ENCODE data around the gene BFSP2.

Gene BFSP2

GRCh38 chr3:133426721-133427120, 26.9 kb downstream of the BFSP2 start:
- no peak overlapping the region for H3K4me3 ChIP-seq (replicated peaks in 1 of 2; ENCODE audit: low read depth in 2 of 2, low read length in 2 of 2)
- TF ChIP-seq CTCF (IDR thresholded peaks at IDR 0.05; ENCODE audit: low read depth, low read length): no peak
- DNase-seq (ENCODE audit: low read depth in 2 of 2): peak; percentile 55 to 85

- TF ChIP-seq CTCF (IDR thresholded peaks at IDR 0.05; ENCODE audit: low read depth, low read length): no peak
- DNase-seq (ENCODE audit: low read depth in 2 of 2): no peak
- H3K4me3 ChIP-seq (replicated peaks in 1 of 2; ENCODE audit: low read depth in 2 of 2, low read length in 2 of 2): no peak overlapping the region
Observed at GRCh38 chr3:133428552-133428951, 28.7 kb downstream of the BFSP2 start.

GRCh38 chr3:133429063-133429462, 29.2 kb downstream of the BFSP2 start:
- no peak for TF ChIP-seq CTCF (IDR thresholded peaks at IDR 0.05; ENCODE audit: low read depth, low read length)

GRCh38 chr3:133439563-133439962, 39.7 kb downstream of the BFSP2 start:
- no peak for DNase-seq (ENCODE audit: low read depth in 2 of 2)
- H3K4me3 ChIP-seq (replicated peaks in 1 of 2; ENCODE audit: low read depth in 2 of 2, low read length in 2 of 2): no peak overlapping the region
- no peak for TF ChIP-seq CTCF (IDR thresholded peaks at IDR 0.05; ENCODE audit: low read depth, low read length)

More at GRCh38 chr3:133429063-133429462, 29.2 kb downstream of the BFSP2 start:
- DNase-seq (ENCODE audit: low read depth in 2 of 2): no peak
- H3K4me3 ChIP-seq (replicated peaks in 1 of 2; ENCODE audit: low read depth in 2 of 2, low read length in 2 of 2): no peak overlapping the region

- TF ChIP-seq CTCF (IDR thresholded peaks at IDR 0.05; ENCODE audit: low read depth, low read length): no peak
- no peak overlapping the region for H3K4me3 ChIP-seq (replicated peaks in 1 of 2; ENCODE audit: low read depth in 2 of 2, low read length in 2 of 2)
- no peak for DNase-seq (ENCODE audit: low read depth in 2 of 2)
Observed at GRCh38 chr3:133440652-133441051, 40.8 kb downstream of the BFSP2 start.

GRCh38 chr3:133441867-133442270, 42.0 kb downstream of the BFSP2 start:
- no peak for DNase-seq (ENCODE audit: low read depth in 2 of 2)
- TF ChIP-seq CTCF (IDR thresholded peaks at IDR 0.05; ENCODE audit: low read depth, low read length): no peak
- no peak overlapping the region for H3K4me3 ChIP-seq (replicated peaks in 1 of 2; ENCODE audit: low read depth in 2 of 2, low read length in 2 of 2)

GRCh38 chr3:133442518-133442917, 42.7 kb downstream of the BFSP2 start:
- TF ChIP-seq CTCF (IDR thresholded peaks at IDR 0.05; ENCODE audit: low read depth, low read length): no peak
- no peak for DNase-seq (ENCODE audit: low read depth in 2 of 2)
- no peak overlapping the region for H3K4me3 ChIP-seq (replicated peaks in 1 of 2; ENCODE audit: low read depth in 2 of 2, low read length in 2 of 2)
